Tibial artery (tissue), 4 donors: ENCODE results near the gene ARPC1A.
"Not testable (repeated sequence)": the region's sequence is repeated elsewhere in the genome, so short reads cannot be mapped to it uniquely, and the experiment has no call there.

ENCODE experiments used
- DNase-seq, 2 donors: peaks; one replicate each; pipeline ENCODE4 v3.0.0-alpha.2; 2019
- H3K27ac ChIP-seq, 2 donors: fragments of 200-600 bp; sonication (generic) in 1 of 2; 1 replicate in 1 of 2; 2 replicates in 1 of 2; pipeline ENCODE4 v1.5.1; 2018 to 2019; ENCODE audit warnings: mild to moderate bottlenecking in 1 of 2
- H3K27me3 ChIP-seq, 2 donors: fragments of 200-600 bp; sonication (generic) in 1 of 2; one replicate each; pipeline versions ENCODE4 v1.5.1 to v1.6.0; 2016 to 2019
- H3K36me3 ChIP-seq, 3 donors: fragments of 200-600 bp; sonication (generic) in 2 of 3; one replicate each; pipeline ENCODE4 v1.5.1; 2016 to 2019; ENCODE audit warnings: mild to moderate bottlenecking in 2 of 3
- H3K4me1 ChIP-seq, 4 donors: fragments of 200-600 bp; sonication (generic) in 2 of 4; 1 replicate in 3 of 4; 2 replicates in 1 of 4; pipeline ENCODE4 v1.5.1; 2016 to 2019
- H3K4me3 ChIP-seq, 2 donors: fragments of 200-600 bp; sonication (generic) in 1 of 2; 1 replicate in 1 of 2; 2 replicates in 1 of 2; pipeline ENCODE4 v1.5.1; 2018 to 2019; ENCODE audit warnings: mild to moderate bottlenecking in 2 of 2
- H3K9me3 ChIP-seq, 3 donors: fragments of 200-600 bp; sonication (generic) in 1 of 3; one replicate each; pipeline ENCODE4 v1.5.1; 2016 to 2019
- intact Hi-C: fragments of 100-400 bp; cut with DNase I; formaldehyde crosslinking; loops from one replicate; pipeline ENCODE4 v1.15.0; 2023; ENCODE audit warnings: low total_unique reads
- TF ChIP-seq, protein P1 (sequence below), 2 experiments: fragments of 200-600 bp in 1 of 2; fragments of 450-650 bp in 1 of 2; IDR thresholded peaks; one replicate each; pipeline ENCODE4 v1.5.1; 2017 to 2019; ENCODE audit warnings: antibody characterized with exemption in 2 of 2, mild to moderate bottlenecking in 1 of 2, moderate library complexity in 1 of 2

ARPC1A gene

DNA sequence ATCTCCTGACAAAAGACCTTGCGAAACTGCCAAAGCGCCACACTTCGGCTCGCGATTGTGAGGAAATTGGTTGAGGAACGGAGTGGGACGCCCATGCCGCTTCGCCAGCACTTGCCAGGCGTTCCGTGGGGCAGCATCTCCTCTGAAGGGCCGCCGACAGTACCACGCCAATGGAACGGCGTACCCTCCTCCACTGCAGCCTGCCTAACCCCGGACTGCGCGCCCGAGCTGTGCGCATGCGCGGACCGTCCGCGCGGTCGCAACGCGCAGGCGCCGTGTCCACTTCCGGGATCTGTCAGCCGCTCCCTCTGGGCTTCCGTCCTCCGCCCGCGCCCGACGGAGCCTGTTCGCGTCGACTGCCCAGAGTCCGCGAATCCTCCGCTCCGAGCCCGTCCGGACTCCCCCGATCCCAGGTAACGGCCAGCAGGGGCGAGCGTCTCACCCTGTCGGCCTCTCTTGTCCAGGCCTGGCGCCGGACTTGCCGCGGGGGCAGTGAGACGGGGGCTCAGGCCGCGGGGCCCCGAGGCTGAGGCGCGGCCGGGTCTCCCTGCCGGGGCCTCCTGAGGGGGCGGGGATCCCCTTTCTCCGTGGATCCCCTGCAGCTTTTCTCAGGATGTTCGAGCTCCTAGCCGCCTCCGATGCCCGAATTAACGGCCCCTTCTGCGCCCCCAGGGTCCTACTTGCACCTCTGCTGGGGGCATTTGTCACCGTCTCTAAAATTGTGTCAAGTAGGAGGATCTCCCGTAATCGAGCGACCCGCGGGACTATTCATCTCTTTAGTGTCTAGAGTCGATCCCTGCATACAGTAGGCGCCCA is at the start of gene ARPC1A:
Gene ARPC1A (plus strand): TSS at position 307 of the 816 bp plus-strand sequence. CDS start 7,456 bp downstream, outside the sequence.
- peaks cover 0 to 51% (median 37%) of the 10 kb centered on the region in 4 donors for H3K4me1 ChIP-seq
- TF ChIP-seq, protein P1, sequence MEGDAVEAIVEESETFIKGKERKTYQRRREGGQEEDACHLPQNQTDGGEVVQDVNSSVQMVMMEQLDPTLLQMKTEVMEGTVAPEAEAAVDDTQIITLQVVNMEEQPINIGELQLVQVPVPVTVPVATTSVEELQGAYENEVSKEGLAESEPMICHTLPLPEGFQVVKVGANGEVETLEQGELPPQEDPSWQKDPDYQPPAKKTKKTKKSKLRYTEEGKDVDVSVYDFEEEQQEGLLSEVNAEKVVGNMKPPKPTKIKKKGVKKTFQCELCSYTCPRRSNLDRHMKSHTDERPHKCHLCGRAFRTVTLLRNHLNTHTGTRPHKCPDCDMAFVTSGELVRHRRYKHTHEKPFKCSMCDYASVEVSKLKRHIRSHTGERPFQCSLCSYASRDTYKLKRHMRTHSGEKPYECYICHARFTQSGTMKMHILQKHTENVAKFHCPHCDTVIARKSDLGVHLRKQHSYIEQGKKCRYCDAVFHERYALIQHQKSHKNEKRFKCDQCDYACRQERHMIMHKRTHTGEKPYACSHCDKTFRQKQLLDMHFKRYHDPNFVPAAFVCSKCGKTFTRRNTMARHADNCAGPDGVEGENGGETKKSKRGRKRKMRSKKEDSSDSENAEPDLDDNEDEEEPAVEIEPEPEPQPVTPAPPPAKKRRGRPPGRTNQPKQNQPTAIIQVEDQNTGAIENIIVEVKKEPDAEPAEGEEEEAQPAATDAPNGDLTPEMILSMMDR (IDR thresholded peaks at IDR 0.05) = peak in 1 of 2 experiments; percentile 17

DNA sequence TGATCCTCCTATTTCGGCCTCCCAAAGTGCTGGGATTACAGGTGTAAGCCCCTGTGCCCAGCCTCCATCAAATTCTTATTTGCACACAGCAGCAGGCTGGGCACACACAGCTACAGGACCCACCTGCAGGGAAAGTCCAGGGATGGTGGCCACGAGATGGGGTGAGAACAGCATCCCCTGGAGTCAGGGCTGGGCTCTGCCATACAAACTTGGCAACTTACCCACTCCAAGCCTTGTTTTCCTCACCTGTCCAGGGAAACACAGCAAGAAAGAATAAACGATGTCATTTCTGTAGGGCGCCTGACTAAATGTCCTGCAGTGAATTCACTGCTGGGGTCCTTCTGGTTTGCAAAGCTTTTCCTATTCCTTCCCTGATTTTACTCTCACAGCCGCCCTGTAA is 47.5 kb upstream of the ARPC1A start:
- intact Hi-C loops = no loop called here
- TF ChIP-seq, protein P1 (IDR thresholded peaks at IDR 0.05) = no peak
- DNase-seq = no peak
- H3K9me3 ChIP-seq = no peaks in the 10 kb centered on the region
- H3K27me3 ChIP-seq = no peaks in the 10 kb centered on the region
- no peak overlapping the region for H3K27ac ChIP-seq
- no peaks in the 10 kb centered on the region for H3K4me1 ChIP-seq
- H3K4me3 ChIP-seq = no peak overlapping the region
- H3K36me3 ChIP-seq = no peaks in the 10 kb centered on the region

More for the DNA sequence above, at the start of gene ARPC1A:
- H3K4me3 ChIP-seq = peak within 1 kb of the TSS; percentile 85 to 94
- H3K9me3 ChIP-seq = no peaks in the 10 kb centered on the region
- DNase-seq = peak; percentile 83 to 94
- peak within 1 kb of the TSS; percentile 85 to 88 for H3K27ac ChIP-seq
- intact Hi-C loops = no loop called here
- no peaks in the 10 kb centered on the region for H3K36me3 ChIP-seq
- H3K27me3 ChIP-seq = no peaks in the 10 kb centered on the region

DNA sequence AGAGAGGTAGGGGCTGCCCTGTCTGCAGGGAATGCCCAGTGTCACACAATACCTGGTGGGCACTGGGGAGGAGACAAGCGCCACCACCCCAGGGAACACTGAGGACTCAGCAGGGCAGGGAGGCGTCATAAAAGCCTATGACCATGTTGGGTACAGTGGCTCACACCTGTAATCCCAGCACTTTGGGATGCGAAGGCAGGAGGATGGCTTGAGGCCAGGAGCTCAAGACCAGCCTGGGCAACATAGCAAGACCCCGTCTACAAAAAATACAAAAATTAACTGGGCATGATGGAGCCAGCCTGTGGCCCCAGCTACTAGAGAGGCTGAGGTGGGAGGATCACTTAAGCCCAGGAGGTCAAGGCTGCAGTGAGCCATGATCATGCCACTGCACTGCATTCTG is 41.5 kb upstream of the ARPC1A start:
- H3K27ac ChIP-seq, H3K36me3 ChIP-seq, H3K27me3 ChIP-seq, H3K4me3 ChIP-seq, H3K4me1 ChIP-seq, H3K9me3 ChIP-seq, DNase-seq, intact Hi-C loops: not testable (repeated sequence)

GRCh38 chr7:99287779-99288534 is 37.7 kb upstream of the ARPC1A start:
- H3K9me3 ChIP-seq = no peaks in the 10 kb centered on the region
- no peaks in the 10 kb centered on the region for H3K27me3 ChIP-seq
- H3K27ac ChIP-seq = no peak overlapping the region
- TF ChIP-seq, protein P1 (IDR thresholded peaks at IDR 0.05) = no peak
- intact Hi-C loops = no loop called here
- DNase-seq = no peak
- H3K36me3 ChIP-seq = no peaks in the 10 kb centered on the region
- no peaks in the 10 kb centered on the region for H3K4me1 ChIP-seq
- no peak overlapping the region for H3K4me3 ChIP-seq

DNA sequence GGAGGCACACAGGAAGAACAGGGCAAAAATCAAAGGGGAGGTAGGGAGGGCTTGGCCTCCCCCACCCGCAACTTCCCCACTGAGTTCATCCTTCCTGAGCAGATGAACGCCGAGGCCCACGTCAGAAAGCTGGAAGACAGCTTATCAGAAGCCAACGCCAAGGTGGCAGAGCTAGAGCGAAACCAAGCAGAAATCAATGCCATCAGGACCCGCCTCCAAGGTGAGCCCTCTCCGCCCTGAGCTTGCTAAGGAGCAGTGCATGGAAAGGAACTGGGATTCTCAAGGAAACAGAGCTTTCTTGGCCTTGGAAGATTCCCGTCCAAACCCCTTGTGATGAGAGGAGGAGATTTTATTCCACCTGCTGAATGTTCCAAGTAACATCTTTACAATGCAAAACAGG is 36.5 kb upstream of the ARPC1A start:
- no peak for DNase-seq
- no peaks in the 10 kb centered on the region for H3K9me3 ChIP-seq
- H3K36me3 ChIP-seq = no peaks in the 10 kb centered on the region
- H3K27me3 ChIP-seq = no peaks in the 10 kb centered on the region
- intact Hi-C loops = no loop called here
- no peak overlapping the region for H3K27ac ChIP-seq
- H3K4me1 ChIP-seq = no peaks in the 10 kb centered on the region
- H3K4me3 ChIP-seq = no peak overlapping the region
- TF ChIP-seq, protein P1 (IDR thresholded peaks at IDR 0.05) = no peak

DNA sequence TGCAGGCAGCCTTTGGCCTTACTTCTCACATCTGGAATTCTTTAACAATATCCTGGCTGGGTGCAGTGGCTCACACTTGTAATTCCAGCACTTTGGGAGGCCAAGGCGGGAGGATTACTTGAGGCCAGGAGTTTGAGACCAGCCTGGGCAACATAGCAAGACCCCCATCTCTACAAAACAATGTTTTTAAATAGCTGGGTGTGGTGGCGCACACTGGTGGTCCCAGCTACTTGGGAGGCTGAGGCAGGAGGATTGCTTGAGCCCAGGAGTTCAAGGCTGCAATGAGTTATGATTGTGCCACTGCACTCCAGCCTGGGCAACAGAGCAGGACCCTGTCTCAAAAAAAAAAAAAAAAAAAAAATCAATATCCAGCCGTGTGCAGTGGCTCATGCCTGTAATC is 35.5 kb upstream of the ARPC1A start:
- DNase-seq, H3K4me3 ChIP-seq, H3K9me3 ChIP-seq, H3K27ac ChIP-seq, H3K27me3 ChIP-seq, H3K4me1 ChIP-seq, H3K36me3 ChIP-seq: not testable (repeated sequence)
- intact Hi-C loops = loop anchor here (10.0 kb wide), 1 partner anchor 105 kb away; no protein-coding TSS in a partner anchor
